HG03342 (cell line): ENCODE data around the gene EYS.

Source experiments
- ATAC-seq: cut with Tn5 transposase; IDR thresholded peaks from one replicate; pipeline ENCODE4 v1.9.1; 2021; ENCODE audit warnings: mild to moderate bottlenecking, moderate library complexity; ENCODE audit not compliant: unreplicated experiment

EYS gene

DNA sequence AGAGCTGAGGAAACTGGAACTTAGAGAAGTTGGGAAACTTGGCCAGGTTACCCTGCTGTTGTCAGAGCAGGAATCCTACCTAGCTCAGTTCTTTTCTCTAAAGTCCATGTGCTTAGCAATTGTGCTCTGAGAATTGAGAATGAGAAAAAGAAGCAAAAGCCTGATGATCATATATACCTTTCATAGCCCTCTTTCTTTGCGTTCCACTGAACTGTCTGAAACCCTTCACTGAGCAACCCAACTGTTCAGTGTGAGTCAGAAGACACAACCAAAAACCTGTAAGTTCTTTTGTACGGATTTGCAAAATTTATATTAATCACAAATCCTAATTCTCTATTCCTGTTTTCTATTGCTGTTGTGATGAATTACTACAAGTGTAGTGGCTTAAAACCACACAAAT is 1990.9 kb downstream of the EYS start:
- no peak for ATAC-seq

GRCh38 chr6:63714091-63714490 is 1992.9 kb downstream of the EYS start:
- ATAC-seq, result peak; percentile 46

DNA sequence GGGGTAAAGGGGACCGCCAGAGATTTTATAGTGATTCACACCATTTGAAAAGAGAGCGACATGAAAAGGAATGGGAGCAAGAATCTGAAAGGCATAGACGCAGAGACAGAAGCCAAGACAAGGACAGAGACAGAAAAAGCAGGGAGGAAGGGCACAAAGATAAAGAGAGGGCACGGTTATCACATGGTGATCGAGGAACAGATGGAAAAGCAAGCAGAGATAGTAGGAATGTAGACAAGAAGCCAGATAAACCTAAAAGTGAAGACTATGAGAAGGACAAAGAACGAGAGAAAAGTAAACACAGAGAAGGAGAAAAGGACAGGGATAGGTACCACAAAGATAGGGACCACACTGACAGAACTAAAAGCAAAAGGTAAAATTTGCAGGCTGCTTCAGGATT is 1993.7 kb downstream of the EYS start:
- ATAC-seq, result no peak

GRCh38 chr6:63709148-63709547 is 1997.9 kb downstream of the EYS start:
- ATAC-seq, result no peak

- ATAC-seq, result no peak
Measured at GRCh38 chr6:63708631-63709030, 1998.4 kb downstream of the EYS start.

DNA sequence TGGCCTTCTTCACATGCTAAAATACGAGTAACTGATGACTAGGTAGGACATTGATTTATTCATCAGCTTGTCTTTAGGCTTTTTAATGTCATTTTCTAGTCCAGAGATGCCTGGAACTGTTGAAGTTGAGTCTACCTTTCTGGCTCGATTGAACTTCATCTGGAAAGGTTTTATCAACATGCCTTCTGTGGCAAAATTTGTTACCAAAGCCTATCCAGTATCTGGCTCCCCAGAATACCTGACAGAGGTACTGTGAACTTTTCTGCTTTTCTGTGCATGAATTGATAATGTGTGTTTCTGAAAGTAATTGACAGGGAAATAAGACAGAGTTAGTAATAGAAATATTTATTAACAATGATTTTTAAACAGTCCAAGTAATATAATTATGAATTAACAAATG is 2000.4 kb downstream of the EYS start:
- ATAC-seq, result no peak

- no peak for ATAC-seq
Measured at GRCh38 chr6:63705707-63706106, 2001.3 kb downstream of the EYS start.

- no peak for ATAC-seq
Measured at GRCh38 chr6:63690221-63690620, 2016.8 kb downstream of the EYS start.

DNA sequence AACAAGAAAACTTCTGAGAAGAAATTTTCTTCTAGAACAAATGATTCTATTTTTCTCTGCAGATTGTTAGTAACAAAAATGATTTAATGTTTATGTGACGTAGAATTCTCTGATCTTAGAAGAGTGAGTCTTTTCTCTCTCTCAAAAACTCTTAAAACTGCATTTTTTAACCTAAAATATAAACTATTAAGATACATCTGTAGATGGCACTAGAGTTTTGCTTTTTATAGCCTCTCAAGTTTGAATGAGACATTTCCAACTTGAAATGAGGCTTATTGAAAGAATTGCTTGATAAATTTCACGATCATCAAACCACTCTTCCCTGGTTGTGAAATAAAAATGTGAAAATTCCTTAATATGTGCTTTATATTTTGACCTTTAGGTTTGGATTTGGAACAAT is 2017.6 kb downstream of the EYS start:
- ATAC-seq, result no peak

DNA sequence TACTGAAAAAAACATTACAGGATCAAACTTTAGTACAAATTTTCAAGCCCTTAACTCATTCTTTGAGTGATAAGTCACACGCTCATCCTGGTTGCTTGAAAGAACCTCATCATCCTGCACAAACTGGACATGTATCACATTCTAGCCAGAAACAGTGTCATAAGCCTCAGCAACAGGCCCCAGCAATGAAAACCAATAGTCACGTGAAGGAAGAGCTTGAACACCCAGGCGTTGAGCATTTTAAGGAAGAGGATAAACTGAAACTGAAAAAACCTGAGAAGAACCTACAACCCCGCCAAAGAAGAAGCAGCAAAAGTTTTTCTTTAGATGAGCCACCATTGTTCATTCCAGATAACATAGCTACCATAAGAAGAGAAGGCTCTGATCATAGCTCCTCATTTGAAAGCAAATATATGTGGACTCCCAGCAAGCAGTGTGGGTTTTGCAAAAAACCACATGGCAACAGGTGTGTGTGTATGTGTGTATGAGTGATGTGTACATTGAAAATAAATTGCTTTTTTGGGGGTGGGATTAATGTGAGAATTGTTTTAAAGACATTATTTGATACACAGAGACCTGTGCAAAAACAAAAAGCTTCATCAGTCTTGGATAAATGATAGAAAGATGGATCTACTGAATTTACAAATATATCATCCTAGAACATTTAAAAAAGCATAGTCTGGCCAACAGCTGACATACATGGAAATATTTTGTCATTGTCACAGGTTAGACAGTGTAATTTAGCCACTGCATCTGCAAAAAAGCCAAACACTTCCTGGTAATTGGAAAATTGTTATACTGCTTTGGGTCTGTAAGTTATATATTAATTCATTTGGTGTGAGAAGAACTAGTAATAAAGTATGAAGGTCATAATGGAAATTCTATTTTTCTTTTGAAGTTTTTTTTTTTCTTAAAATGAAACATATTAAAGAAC is 2021.3 kb downstream of the EYS start:
- ATAC-seq, result peak; percentile 89

GRCh38 chr6:63683071-63683603 is 2023.9 kb downstream of the EYS start:
- ATAC-seq, result no peak

- ATAC-seq, result no peak
Measured at GRCh38 chr6:63677282-63677681, 2029.7 kb downstream of the EYS start.

- no peak for ATAC-seq
Measured at GRCh38 chr6:63676412-63677114, 2030.5 kb downstream of the EYS start.

DNA sequence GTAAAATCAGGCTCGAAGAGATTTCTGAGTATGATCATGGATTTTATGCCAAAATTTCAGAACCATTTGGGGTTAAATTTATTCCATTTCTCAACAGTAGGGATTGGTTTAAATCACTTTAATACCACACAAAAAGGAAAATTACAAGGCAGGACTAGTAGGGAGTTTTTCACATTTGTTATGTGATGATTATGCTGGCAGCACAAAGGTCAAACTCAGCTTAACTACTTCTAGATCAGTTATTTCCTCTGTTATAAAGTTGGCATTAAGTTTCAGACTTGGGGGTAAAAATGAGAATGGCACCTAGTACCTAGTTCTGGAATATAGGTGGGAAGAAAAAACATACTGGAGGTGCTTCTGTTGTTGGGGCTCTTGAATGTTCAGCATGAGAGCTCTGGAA is 2031.9 kb downstream of the EYS start:
- ATAC-seq, result no peak

DNA sequence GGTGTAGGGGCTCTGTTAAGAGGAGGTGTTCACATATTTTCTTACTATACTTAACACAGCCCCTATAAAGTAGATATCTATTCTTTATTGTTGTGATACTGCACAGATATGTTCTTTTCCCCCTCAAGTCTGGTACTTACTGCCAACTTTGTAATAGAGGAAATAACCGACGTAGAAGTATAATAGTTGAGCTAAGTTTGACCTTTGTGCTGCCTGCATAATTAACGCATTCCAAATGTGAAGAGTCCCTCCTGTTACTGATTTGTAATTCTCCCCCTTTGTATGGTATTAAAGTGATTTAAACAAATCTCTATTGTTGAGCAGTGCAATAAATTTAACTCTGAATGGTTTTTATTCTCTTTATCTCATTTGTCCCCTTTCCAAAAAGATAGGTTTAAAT is 2032.4 kb downstream of the EYS start:
- no peak for ATAC-seq

- no peak for ATAC-seq
Measured at GRCh38 chr6:63673692-63674091, 2033.3 kb downstream of the EYS start.

DNA sequence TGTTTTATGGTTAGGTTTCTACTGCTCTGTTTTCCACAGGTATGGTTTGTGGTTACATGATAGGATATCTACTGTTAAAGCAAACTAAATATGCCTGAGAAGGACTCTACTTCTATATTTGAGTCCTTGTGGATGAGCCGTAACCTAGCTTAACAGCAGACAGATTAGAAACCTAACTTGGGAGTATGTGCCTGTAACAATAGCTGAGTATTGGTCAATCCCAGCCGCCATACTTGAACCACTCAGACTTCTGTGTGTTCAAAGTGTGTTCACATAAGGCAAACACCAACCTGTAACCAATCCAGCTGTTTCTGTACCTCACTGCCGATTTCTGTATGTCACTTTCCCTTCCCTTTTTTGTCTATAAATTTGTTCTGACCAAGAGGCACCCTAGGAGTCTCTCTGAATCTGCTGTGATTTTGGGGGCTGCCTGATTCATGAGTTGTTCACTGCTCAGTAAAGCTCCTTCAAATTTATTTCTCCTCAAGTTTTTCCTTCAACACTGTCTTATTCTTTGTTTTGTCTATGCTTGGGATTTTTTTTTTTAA is 2034.4 kb downstream of the EYS start:
- no peak for ATAC-seq

GRCh38 chr6:63671098-63671754 is 2035.8 kb downstream of the EYS start:
- ATAC-seq, result no peak
